ENCODE measurements around the gene HOXA13.

Gene HOXA13

GRCh38 chr7:27192546-27193334, 7.2 kb downstream of the HOXA13 start:
- Histone ChIP-seq H2AFZ (ENCODE audit: low read depth, low read length) (no peak overlapping the region), H3K9me3 (ENCODE audit: insufficient read depth, low read length) (no peaks in the 10 kb centered on the region), H3K4me2 (ENCODE audit: low read length) (no peak overlapping the region), H3K27me3 (ENCODE audit: low read depth, low read length) (no peaks in the 10 kb centered on the region), H3K4me3 (ENCODE audit: low read length) (no peak overlapping the region), H3K36me3 (replicated peaks; ENCODE audit: low read depth, low read length) (no peaks in the 10 kb centered on the region), H3K4me1 (ENCODE audit: low read length) (no peaks in the 10 kb centered on the region), H3K9ac (ENCODE audit: low read length) (no peak overlapping the region), H3K27ac (ENCODE audit: low read length) (no peak overlapping the region), H4K20me1 (ENCODE audit: insufficient read depth, low read length) (no peaks in the 10 kb centered on the region), H3K79me2 (ENCODE audit: low read length) (no peaks in the 10 kb centered on the region)
- no peak for TF ChIP-seq CTCF (IDR thresholded peaks at IDR 0.05; ENCODE audit: low read depth, low read length)

- Histone ChIP-seq H3K27ac (ENCODE audit: low read length) (no peak overlapping the region), H4K20me1 (ENCODE audit: insufficient read depth, low read length) (no peaks in the 10 kb centered on the region), H3K9me3 (ENCODE audit: insufficient read depth, low read length) (no peaks in the 10 kb centered on the region), H2AFZ (ENCODE audit: low read depth, low read length) (no peak overlapping the region), H3K4me2 (ENCODE audit: low read length) (no peak overlapping the region), H3K27me3 (ENCODE audit: low read depth, low read length) (no peaks in the 10 kb centered on the region), H3K4me3 (ENCODE audit: low read length) (no peak overlapping the region), H3K36me3 (replicated peaks; ENCODE audit: low read depth, low read length) (no peaks in the 10 kb centered on the region), H3K4me1 (ENCODE audit: low read length) (no peaks in the 10 kb centered on the region), H3K79me2 (ENCODE audit: low read length) (no peaks in the 10 kb centered on the region), H3K9ac (ENCODE audit: low read length) (no peak overlapping the region)
- no peak for TF ChIP-seq EZH2phosphoT487 (IDR thresholded peaks at IDR 0.05; ENCODE audit: low read depth)
- TF ChIP-seq CTCF (IDR thresholded peaks at IDR 0.05; ENCODE audit: low read depth, low read length), result no peak
Observed at GRCh38 chr7:27191833-27192545, 7.9 kb downstream of the HOXA13 start.

GRCh38 chr7:27191161-27191731, 8.6 kb downstream of the HOXA13 start:
- Histone ChIP-seq H3K36me3 (replicated peaks; ENCODE audit: low read depth, low read length) (no peaks in the 10 kb centered on the region), H3K4me2 (ENCODE audit: low read length) (no peak overlapping the region), H3K4me3 (ENCODE audit: low read length) (no peak overlapping the region), H3K79me2 (ENCODE audit: low read length) (no peaks in the 10 kb centered on the region), H3K27me3 (ENCODE audit: low read depth, low read length) (no peaks in the 10 kb centered on the region), H4K20me1 (ENCODE audit: insufficient read depth, low read length) (no peaks in the 10 kb centered on the region), H3K9me3 (ENCODE audit: insufficient read depth, low read length) (no peaks in the 10 kb centered on the region), H3K27ac (ENCODE audit: low read length) (no peak overlapping the region), H3K4me1 (ENCODE audit: low read length) (no peaks in the 10 kb centered on the region), H2AFZ (ENCODE audit: low read depth, low read length) (no peak overlapping the region), H3K9ac (ENCODE audit: low read length) (no peak overlapping the region)
- TF ChIP-seq EZH2phosphoT487 (IDR thresholded peaks at IDR 0.05; ENCODE audit: low read depth) (no peak), CTCF (IDR thresholded peaks at IDR 0.05; ENCODE audit: low read depth, low read length) (no peak)
